H1 (cell line): ENCODE data around the gene AFF1. TPM values are rescaled to one million over a fixed set of nuclear protein-coding genes. Genes with fewer than 3 reads are reported as not detected.

ENCODE experiments used
- CTCF ChIA-PET: fragments of 300-600 bp; sonication (Branson Sonifier 250); formaldehyde crosslinking; loops from one replicate; lab custom pipeline; 2021; ENCODE audit not compliant: partially characterized antibody; lab: Charles Lee
- POLR2A ChIA-PET: fragments of 300-600 bp; sonication (Branson Sonifier 250); formaldehyde crosslinking; loops from one replicate; lab custom pipeline; 2021; ENCODE audit warnings: inconsistent platforms; ENCODE audit not compliant: partially characterized antibody; lab: Charles Lee
- DNase-seq, 2 experiments: peaks; one replicate each; pipeline versions ENCODE4 v3.0.0 to v3.0.0-alpha.2; 2010 to 2022; ENCODE audit warnings: low spot score in 2 of 2, low read depth in 1 of 2, mixed read lengths in 1 of 2
- FAIRE-seq: peaks from 2 replicates; lab custom pipeline; 2011; peaks lifted over from hg19 to GRCh38; lab: Jason Lieb, UNC
- H2AFZ ChIP-seq: 2 replicates; pipeline ENCODE4 v1.8.1; 2012; ENCODE audit warnings: low read length, inconsistent platforms
- H2AK5ac ChIP-seq: 2 replicates; pipeline ENCODE4 v1.6.1; 2013; ENCODE audit warnings: low read depth, low read length
- H2BK120ac ChIP-seq: replicated peaks from 2 replicates; pipeline ENCODE3; 2013; ENCODE audit warnings: low read depth, low read length, inconsistent platforms
- H2BK12ac ChIP-seq: 2 replicates; pipeline ENCODE4 v1.6.1; 2013; ENCODE audit warnings: low read depth, low read length
- H2BK15ac ChIP-seq: 2 replicates; pipeline ENCODE4 v1.6.1; 2013; ENCODE audit warnings: low read length
- H2BK20ac ChIP-seq: 2 replicates; pipeline ENCODE4 v1.6.1; 2013; ENCODE audit warnings: low read length
- H2BK5ac ChIP-seq: 2 replicates; pipeline ENCODE4 v1.6.1; 2013; ENCODE audit warnings: low read depth, low read length
- H3K14ac ChIP-seq: 2 replicates; pipeline ENCODE4 v1.6.1; 2013; ENCODE audit warnings: inconsistent platforms; ENCODE audit not compliant: insufficient read length
- H3K18ac ChIP-seq: 2 replicates; pipeline ENCODE4 v1.6.1; 2013; ENCODE audit warnings: low read length; ENCODE audit errors: extremely low read depth
- H3K23ac ChIP-seq: 2 replicates; pipeline ENCODE4 v1.6.1; 2013; ENCODE audit warnings: inconsistent platforms; ENCODE audit not compliant: insufficient read length
- H3K23me2 ChIP-seq: 2 replicates; pipeline ENCODE4 v1.6.1; 2013; ENCODE audit warnings: low read depth, low read length
- H3K27ac ChIP-seq: 2 replicates; pipeline ENCODE4 v1.6.1; 2011; ENCODE audit warnings: low read depth, low read length, inconsistent platforms
- H3K27me3 ChIP-seq, 4 experiments: replicated peaks in 1 of 4; 1 replicate in 1 of 4; 2 replicates in 3 of 4; pipeline versions ENCODE4 v1.6.1 to v1.8.1; 2011 to 2013; ENCODE audit warnings: low read length in 3 of 4, mild to moderate bottlenecking in 3 of 4, inconsistent platforms in 2 of 4, mixed read lengths in 2 of 4, moderate library complexity in 1 of 4; ENCODE audit not compliant: control insufficient read depth in 3 of 4, insufficient read depth in 3 of 4; ENCODE audit errors: extremely low read depth in 1 of 4
- H3K36me3 ChIP-seq, 4 experiments: 2 replicates each; pipeline versions ENCODE4 v1.6.1 to v1.8.1; 2011 to 2013; ENCODE audit warnings: mild to moderate bottlenecking in 4 of 4, low read length in 3 of 4, moderate library complexity in 2 of 4, control low read depth in 1 of 4, inconsistent platforms in 1 of 4; ENCODE audit not compliant: insufficient read depth in 4 of 4, control insufficient read depth in 2 of 4
- H3K4ac ChIP-seq: replicated peaks from 2 replicates; pipeline ENCODE3; 2013; ENCODE audit warnings: low read length, low read depth, mixed read lengths, inconsistent platforms; ENCODE audit not compliant: insufficient read length
- H3K4me1 ChIP-seq, 4 experiments: replicated peaks in 1 of 4; 1 replicate in 1 of 4; 2 replicates in 3 of 4; pipeline versions ENCODE4 v1.6.1 to v1.8.1; 2011 to 2013; ENCODE audit warnings: low read length in 3 of 4, inconsistent platforms in 2 of 4, mixed read lengths in 1 of 4; ENCODE audit not compliant: insufficient read depth in 4 of 4, control insufficient read depth in 3 of 4
- H3K4me2 ChIP-seq, 2 experiments: 2 replicates each; pipeline versions ENCODE4 v1.6.1 to v1.8.1; 2011 to 2013; ENCODE audit warnings: low read depth in 2 of 2, low read length in 2 of 2, control low read depth in 1 of 2, inconsistent platforms in 1 of 2, mild to moderate bottlenecking in 1 of 2; ENCODE audit not compliant: insufficient read depth in 1 of 2
- H3K4me3 ChIP-seq, 4 experiments: fragments of 200-600, 300-600 bp in 1 of 4; sonication (generic), shearing (Covaris generic), sonication (Bioruptor Twin) in 1 of 4; 2 replicates each; pipeline versions ENCODE4 v1.5.1 to v1.8.1; 2011 to 2016; ENCODE audit warnings: low read length in 4 of 4, low read depth in 3 of 4, control low read depth in 2 of 4, inconsistent platforms in 2 of 4, mild to moderate bottlenecking in 2 of 4, mixed read lengths in 1 of 4, moderate library complexity in 1 of 4; ENCODE audit not compliant: insufficient read depth in 2 of 4; ENCODE audit errors: extremely low read depth in 1 of 4
- H3K56ac ChIP-seq: replicated peaks from 2 replicates; pipeline ENCODE3; 2013; ENCODE audit warnings: low read depth, mild to moderate bottlenecking, mixed read lengths, low read length, inconsistent platforms; ENCODE audit not compliant: insufficient read length
- H3K79me1 ChIP-seq: 2 replicates; pipeline ENCODE4 v1.6.1; 2013; ENCODE audit warnings: low read depth, low read length, control low read depth
- H3K79me2 ChIP-seq, 2 experiments: 2 replicates each; pipeline versions ENCODE4 v1.6.1 to v1.8.1; 2012 to 2013; ENCODE audit warnings: low read length in 2 of 2, mild to moderate bottlenecking in 2 of 2, inconsistent platforms in 1 of 2; ENCODE audit not compliant: insufficient read depth in 2 of 2, control insufficient read depth in 1 of 2
- H3K9ac ChIP-seq, 4 experiments: replicated peaks in 1 of 4; 1 replicate in 1 of 4; 2 replicates in 3 of 4; pipeline versions ENCODE4 v1.6.1 to v1.8.1; 2011 to 2013; ENCODE audit warnings: low read depth in 3 of 4, low read length in 3 of 4, control low read depth in 2 of 4, mild to moderate bottlenecking in 2 of 4, moderate library complexity in 2 of 4, inconsistent platforms in 1 of 4; ENCODE audit errors: extremely low read depth in 1 of 4
- H3K9me3 ChIP-seq, 2 experiments: 2 replicates each; pipeline versions ENCODE4 v1.6.1 to v1.8.1; 2012 to 2013; ENCODE audit warnings: mild to moderate bottlenecking in 2 of 2, moderate library complexity in 2 of 2, control low read depth in 1 of 2, inconsistent platforms in 1 of 2, low read depth in 1 of 2, low read length in 1 of 2, mixed read lengths in 1 of 2; ENCODE audit not compliant: insufficient read depth in 2 of 2
- H4K20me1 ChIP-seq, 2 experiments: replicated peaks in 1 of 2; 2 replicates each; pipeline versions ENCODE3 to v1.8.1; 2011 to 2013; ENCODE audit warnings: inconsistent platforms in 2 of 2, low read length in 2 of 2, mild to moderate bottlenecking in 1 of 2; ENCODE audit not compliant: insufficient read depth in 2 of 2, control insufficient read depth in 1 of 2
- H4K5ac ChIP-seq: 2 replicates; pipeline ENCODE4 v1.6.1; 2013; ENCODE audit warnings: low read length, low read depth, mixed read lengths, inconsistent platforms; ENCODE audit not compliant: insufficient read length
- H4K8ac ChIP-seq: 2 replicates; pipeline ENCODE4 v1.8.0; 2013; ENCODE audit warnings: mild to moderate bottlenecking, moderate library complexity, low read length, inconsistent platforms; ENCODE audit not compliant: insufficient read depth; ENCODE audit errors: extremely low read depth
- H4K91ac ChIP-seq: replicated peaks from 2 replicates; pipeline ENCODE3; 2013; ENCODE audit warnings: low read length, mixed read lengths, inconsistent platforms; ENCODE audit not compliant: insufficient read length
- ASH2L ChIP-seq: fragments of 200-600, 300-600 bp; sonication (generic); IDR thresholded peaks from one replicate; pipeline ENCODE4 v1.7.1; 2017; ENCODE audit warnings: low read length
- WGBS, 2 experiments: shearing (Covaris generic) in 1 of 2; methylation state at CpG; one replicate each; pipeline versions ENCODE4 v1.1.6 to v1.1.7; 2013 to 2015; ENCODE audit warnings: low lambda C conversion rate in 2 of 2, mixed read lengths in 2 of 2, inconsistent platforms in 1 of 2, low coverage in 1 of 2, missing lambda C conversion rate in 1 of 2; ENCODE audit not compliant: insufficient replicate concordance in 2 of 2, insufficient coverage in 1 of 2, insufficient read length in 1 of 2; ENCODE audit errors: extremely low coverage in 1 of 2, missing lambda C conversion rate in 1 of 2; 5-methylcytosine and 5-hydroxymethylcytosine counted together
- polyA plus RNA-seq, 7 experiments: library from polyadenylated mRNA; depleted of rRNA in 3 of 7; stranded (reverse) in 5 of 7; unstranded in 2 of 7; fragments of >200 nt in 5 of 7; fragments of 200-250 nt in 2 of 7; gene quantifications; 1 replicate in 5 of 7; 2 replicates in 1 of 7; 4 replicates in 1 of 7; pipeline versions ENCODE4 v1.2.1 to v1.2.3, GENCODE V29; 2011 to 2013; ENCODE audit warnings: missing spikeins in 2 of 7, mixed read lengths in 2 of 7
- total RNA-seq: library from RNA; stranded (reverse); fragmentation: NEBNext Ultra II Directional; extraction: Animal tissue kit (Norgen Biotek cat#: 25700); gene quantifications from 2 replicates; pipeline ENCODE4 v1.2.1, GENCODE V29; 2021

AFF1 gene
- total and polyA plus RNA-seq, 2 of the 8 experiments (the other 6 are each of a cell fraction or from before 2014, with no cell fraction given), result 14.8 to 85.5 TPM

- H2BK120ac ChIP-seq, result no peak overlapping the region
- WGBS, 2 experiments, result 98% methylated on average over 3 of the region's 3 CpGs; no CpG with 5 or more reads in 1 of the 2 experiments
- no peak for TF ChIP-seq ASH2L
- no peaks in the 10 kb centered on the region for H3K9me3 ChIP-seq
- H3K14ac ChIP-seq, result no peak overlapping the region
- H3K4me3 ChIP-seq, result no peak overlapping the region
- peaks cover 0 to 19% (median 4%) of the 10 kb centered on the region in 4 experiments; a peak in 3 of 8 replicates for H3K36me3 ChIP-seq
- H4K8ac ChIP-seq, result no peak overlapping the region
- DNase-seq (no peak), FAIRE-seq (no peak)
- H3K23me2 ChIP-seq, result 0 out of 2 replicates have a peak, but pooled peaks cover 4% of the 10 kb centered on the region
- no peak overlapping the region for H3K4ac ChIP-seq
- H3K56ac ChIP-seq, result no peak overlapping the region
- no peak overlapping the region for H4K5ac ChIP-seq
- H3K79me2 ChIP-seq, result peaks cover 0 to 5% of the 10 kb centered on the region in 2 experiments; a peak in 1 of 4 replicates
- ChIA-PET POLR2A (interaction anchor here (0.7 to 1.4 kb wide), 2 partner anchors 38 to 84 kb away, joined by 3 read pairs; no protein-coding TSS in a partner anchor), CTCF (interaction anchor here (1.0 to 6.9 kb wide), 7 partner anchors 11 to 177 kb away, joined by 3 to 72 read pairs (median 4); no protein-coding TSS in a partner anchor)
- no peak overlapping the region for H3K9ac ChIP-seq
- no peak overlapping the region for H3K27ac ChIP-seq
- H3K79me1 ChIP-seq, result no peaks in the 10 kb centered on the region
- H2BK5ac ChIP-seq, result no peak overlapping the region
- H3K18ac ChIP-seq, result no peak overlapping the region
- H4K91ac ChIP-seq, result no peak overlapping the region
- H2BK12ac ChIP-seq, result no peak overlapping the region
- H2BK20ac ChIP-seq, result no peak overlapping the region
- no peak overlapping the region for H2AFZ ChIP-seq
- H3K27me3 ChIP-seq, result no peaks in the 10 kb centered on the region
- H4K20me1 ChIP-seq, result peaks cover 0 to 2% of the 10 kb centered on the region in 2 experiments
- H3K4me2 ChIP-seq, result no peak overlapping the region
- H2AK5ac ChIP-seq, result no peak overlapping the region
- no peak overlapping the region for H2BK15ac ChIP-seq
- no peak overlapping the region for H3K23ac ChIP-seq
- no peaks in the 10 kb centered on the region; a peak in 1 of 7 replicates for H3K4me1 ChIP-seq
Measured at GRCh38 chr4:87090305-87090704, 155.5 kb downstream of the AFF1 start.
